Stimulated activated CD4-positive, alpha-beta T cell treated with anti-CD3 and anti-CD28 coated beads, Interleukin-15, amount 100 ng/mL, for 48 hours (primary cell): Measurements from ENCODE around the gene ZNF493.
A peak's percentile ranks its signal among the peaks of the same experiment; 100 is the strongest.

Source experiments
- DNase-seq, 2 donors: peaks; one replicate each; pipeline ENCODE4 v3.0.0-alpha.2; 2020; ENCODE audit warnings: low read depth in 2 of 2

ZNF493 gene

DNA sequence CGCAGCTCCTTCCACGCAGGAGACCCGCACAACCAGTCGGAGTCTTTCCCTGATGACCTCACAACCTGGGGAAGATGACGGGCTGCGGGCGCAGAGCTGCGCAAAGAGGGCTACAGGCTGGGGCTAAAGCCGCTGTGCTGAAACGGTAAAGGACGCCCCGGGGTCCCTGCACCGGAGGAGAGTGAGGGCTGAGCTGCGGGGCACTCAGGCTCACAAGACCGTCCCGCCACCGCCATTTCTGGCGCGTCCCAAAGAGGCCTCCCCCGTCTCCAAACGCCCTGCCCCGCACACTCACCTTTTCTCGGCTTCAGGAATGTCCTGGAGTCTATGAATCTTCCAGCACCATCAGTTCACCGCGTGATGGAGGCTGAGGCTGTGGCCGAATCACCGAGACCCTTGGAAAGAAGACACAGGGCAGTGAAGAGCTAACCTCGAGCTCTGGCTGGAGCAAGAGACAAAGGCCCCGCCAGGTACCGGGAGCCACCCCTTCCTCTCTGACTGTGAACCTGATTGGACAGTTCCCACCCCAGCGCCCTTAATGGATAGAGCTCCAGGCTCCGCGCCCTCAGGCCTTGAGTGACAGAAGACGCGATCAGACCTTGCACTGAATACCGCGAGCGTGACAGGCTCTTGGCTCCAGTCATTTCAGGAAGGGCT is 66.6 kb downstream of the ZNF493 start:
- DNase-seq: peak; percentile 13 to 47

- DNase-seq: no peak
These were observed 69.7 kb downstream of the ZNF493 start for GRCh38 chr19:21466627-21467026.

DNA sequence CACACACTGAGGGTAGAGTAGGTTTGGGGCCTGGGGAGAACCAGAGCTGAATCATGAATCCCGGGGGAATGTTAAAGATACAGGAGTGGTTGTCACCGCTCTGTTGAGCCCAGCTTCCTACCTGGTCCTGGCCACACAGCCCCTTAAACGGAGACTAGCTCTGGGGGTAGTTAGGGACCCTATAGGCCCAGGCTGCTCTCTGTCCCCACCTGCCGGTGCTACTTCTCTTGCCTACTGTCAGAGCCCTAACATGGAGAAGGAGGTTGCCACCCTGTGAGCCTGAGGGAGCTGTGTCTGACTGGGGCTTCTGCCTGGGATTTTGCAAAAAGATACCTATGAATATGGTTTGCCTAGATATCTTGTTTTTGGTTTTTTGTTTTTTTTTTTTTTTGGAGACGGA is 71.9 kb downstream of the ZNF493 start:
- DNase-seq: no peak

- DNase-seq: no peak
These were observed 75.6 kb downstream of the ZNF493 start for GRCh38 chr19:21472507-21472906.

- peak; percentile 75 to 78 for DNase-seq
These were observed 77.8 kb downstream of the ZNF493 start for GRCh38 chr19:21474671-21475181.
